Measurements from ENCODE around the gene SPSB1. TPM values are rescaled to one million over a fixed set of nuclear protein-coding genes. Genes with fewer than 3 reads are reported as not detected.

SPSB1 gene
- total RNA-seq, 4 donors from 2014 or later, result 40.0 to 82.1 (median 52.6) TPM

- intact Hi-C loops (cut with DNase I; ENCODE audit: low total_unique reads), result no loop called here
- H3K36me3 ChIP-seq, result no peaks in the 10 kb centered on the region
- no peaks in the 10 kb centered on the region for H3K9me3 ChIP-seq
- no peak for TF ChIP-seq POLR2AphosphoS5 (IDR thresholded peaks at IDR 0.05)
- TF ChIP-seq POLR2A (IDR thresholded peaks at IDR 0.05), result no peak
- TF ChIP-seq CTCF (IDR thresholded peaks at IDR 0.05), result no peak
- no peak for TF ChIP-seq EP300 (IDR thresholded peaks at IDR 0.05; ENCODE audit: low read depth)
- peaks cover 0 to 12% (median under 1%) of the 10 kb centered on the region in 4 donors for H3K4me1 ChIP-seq
- WGBS, 2 donors (ENCODE audit: low coverage in 1 of 2), result 98% methylated on average over 5 of the region's 7 CpGs; no CpG with 5 or more reads in 1 of the 2 donors
- no peak overlapping the region for H3K4me3 ChIP-seq
- no peak overlapping the region for H3K27ac ChIP-seq
- in situ Hi-C loops (cut with MboI; ENCODE audit: low pct_ligation_motif_present in 1 of 4, low pct_unique_long_range_greater_than_20kb in 1 of 4, low sequenced_read_pairs in 3 of 4), result no loop called here
- H3K27me3 ChIP-seq, result no peaks in the 10 kb centered on the region
- DNase-seq, result no peak
Measured at GRCh38 chr1:9256332-9256731, 36.4 kb upstream of the SPSB1 start.

- intact Hi-C loops (cut with DNase I; ENCODE audit: low total_unique reads) (no loop called here), in situ Hi-C loops (cut with MboI; ENCODE audit: low pct_ligation_motif_present in 1 of 4, low pct_unique_long_range_greater_than_20kb in 1 of 4, low sequenced_read_pairs in 3 of 4) (no loop called here)
Measured at GRCh38 chr1:9257851-9258250, 34.8 kb upstream of the SPSB1 start.

GRCh38 chr1:9258629-9259028 is 34.1 kb upstream of the SPSB1 start:
- Histone ChIP-seq H3K4me1 (no peaks in the 10 kb centered on the region), H3K36me3 (peaks cover 0 to 7% (median 0%) of the 10 kb centered on the region in 4 donors), H3K9me3 (no peaks in the 10 kb centered on the region), H3K4me3 (no peak overlapping the region), H3K27me3 (no peaks in the 10 kb centered on the region), H3K27ac (no peak overlapping the region)
- in situ Hi-C loops (cut with MboI; ENCODE audit: low pct_ligation_motif_present in 1 of 4, low pct_unique_long_range_greater_than_20kb in 1 of 4, low sequenced_read_pairs in 3 of 4), result no loop called here
- TF ChIP-seq CTCF (IDR thresholded peaks at IDR 0.05) (no peak), EP300 (IDR thresholded peaks at IDR 0.05; ENCODE audit: low read depth) (no peak), POLR2AphosphoS5 (IDR thresholded peaks at IDR 0.05) (no peak), POLR2A (IDR thresholded peaks at IDR 0.05) (no peak)
- no peak for DNase-seq
- intact Hi-C loops (cut with DNase I; ENCODE audit: low total_unique reads), result no loop called here
- WGBS, 2 donors (ENCODE audit: low coverage in 1 of 2), result 96 to 100% methylated on average over 7 to 9 of the region's 9 CpGs

More at GRCh38 chr1:9257851-9258250, 34.8 kb upstream of the SPSB1 start:
- TF ChIP-seq EP300 (IDR thresholded peaks at IDR 0.05; ENCODE audit: low read depth) (no peak), POLR2AphosphoS5 (IDR thresholded peaks at IDR 0.05) (no peak), CTCF (IDR thresholded peaks at IDR 0.05) (no peak), POLR2A (IDR thresholded peaks at IDR 0.05) (no peak)
- WGBS, 2 donors (ENCODE audit: low coverage in 1 of 2), result 94 to 100% methylated on average over 4 to 22 of the region's 22 CpGs
- Histone ChIP-seq H3K27me3 (no peaks in the 10 kb centered on the region), H3K36me3 (peaks cover 0 to 7% (median 0%) of the 10 kb centered on the region in 4 donors), H3K4me1 (peaks cover 0 to 5% (median 0%) of the 10 kb centered on the region in 4 donors), H3K27ac (no peak overlapping the region), H3K9me3 (no peaks in the 10 kb centered on the region), H3K4me3 (no peak overlapping the region)
- DNase-seq, result no peak

GRCh38 chr1:9260059-9260766 is 32.5 kb upstream of the SPSB1 start:
- no peak for DNase-seq
- H3K36me3 ChIP-seq, result peaks cover 0 to 14% (median 0%) of the 10 kb centered on the region in 4 donors
- in situ Hi-C loops (cut with MboI; ENCODE audit: low pct_ligation_motif_present in 1 of 4, low pct_unique_long_range_greater_than_20kb in 1 of 4, low sequenced_read_pairs in 3 of 4) (no loop called here), intact Hi-C loops (cut with DNase I; ENCODE audit: low total_unique reads) (loop anchor here (10.0 kb wide), 1 partner anchor 315 kb away; no protein-coding TSS in a partner anchor)
- no peak overlapping the region for H3K4me3 ChIP-seq
- 89 to 96% methylated on average over 17 to 20 of the region's 20 CpGs for WGBS, 2 donors (ENCODE audit: low coverage in 1 of 2)
- H3K9me3 ChIP-seq, result no peaks in the 10 kb centered on the region
- no peaks in the 10 kb centered on the region for H3K27me3 ChIP-seq
- no peak overlapping the region for H3K27ac ChIP-seq
- TF ChIP-seq CTCF (IDR thresholded peaks at IDR 0.05), result no peak
- no peak for TF ChIP-seq POLR2A (IDR thresholded peaks at IDR 0.05)
- TF ChIP-seq POLR2AphosphoS5 (IDR thresholded peaks at IDR 0.05), result no peak
- TF ChIP-seq EP300 (IDR thresholded peaks at IDR 0.05; ENCODE audit: low read depth), result no peak
- no peaks in the 10 kb centered on the region for H3K4me1 ChIP-seq
